Stomach (tissue), 4 donors: ENCODE measurements around the gene ULBP2.
"Not testable (repeated sequence)": the region's sequence is repeated elsewhere in the genome, so short reads cannot be mapped to it uniquely, and the experiment has no call there.

ENCODE experiments used
- EP300 ChIP-seq: sonication (generic); formaldehyde crosslinking; IDR thresholded peaks from one replicate; pipeline ENCODE4 v1.6.1; 2017; ENCODE audit warnings: antibody characterized with exemption
- POLR2A ChIP-seq, 4 donors: fragments of 450-650 bp; IDR thresholded peaks; one replicate each; pipeline ENCODE4 v1.6.1; 2016; ENCODE audit warnings: antibody characterized with exemption in 4 of 4, control low read depth in 2 of 4, mild to moderate bottlenecking in 1 of 4, moderate library complexity in 1 of 4
- TF ChIP-seq, protein P1 (sequence below), 7 experiments: fragments of 450-650 bp in 4 of 7; fragments of 200-600 bp in 3 of 7; sonication (generic) in 3 of 7; IDR thresholded peaks; one replicate each; pipeline ENCODE4 v1.5.1; 2016 to 2019; ENCODE audit warnings: antibody characterized with exemption in 7 of 7, control low read depth in 2 of 7, mild to moderate bottlenecking in 1 of 7

- TF ChIP-seq, protein P1, sequence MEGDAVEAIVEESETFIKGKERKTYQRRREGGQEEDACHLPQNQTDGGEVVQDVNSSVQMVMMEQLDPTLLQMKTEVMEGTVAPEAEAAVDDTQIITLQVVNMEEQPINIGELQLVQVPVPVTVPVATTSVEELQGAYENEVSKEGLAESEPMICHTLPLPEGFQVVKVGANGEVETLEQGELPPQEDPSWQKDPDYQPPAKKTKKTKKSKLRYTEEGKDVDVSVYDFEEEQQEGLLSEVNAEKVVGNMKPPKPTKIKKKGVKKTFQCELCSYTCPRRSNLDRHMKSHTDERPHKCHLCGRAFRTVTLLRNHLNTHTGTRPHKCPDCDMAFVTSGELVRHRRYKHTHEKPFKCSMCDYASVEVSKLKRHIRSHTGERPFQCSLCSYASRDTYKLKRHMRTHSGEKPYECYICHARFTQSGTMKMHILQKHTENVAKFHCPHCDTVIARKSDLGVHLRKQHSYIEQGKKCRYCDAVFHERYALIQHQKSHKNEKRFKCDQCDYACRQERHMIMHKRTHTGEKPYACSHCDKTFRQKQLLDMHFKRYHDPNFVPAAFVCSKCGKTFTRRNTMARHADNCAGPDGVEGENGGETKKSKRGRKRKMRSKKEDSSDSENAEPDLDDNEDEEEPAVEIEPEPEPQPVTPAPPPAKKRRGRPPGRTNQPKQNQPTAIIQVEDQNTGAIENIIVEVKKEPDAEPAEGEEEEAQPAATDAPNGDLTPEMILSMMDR (IDR thresholded peaks at IDR 0.05) = not testable (repeated sequence)
- not testable (repeated sequence) for TF ChIP-seq POLR2A (IDR thresholded peaks at IDR 0.05); EP300
Measured at GRCh38 chr6:149919126-149919833, 22.5 kb upstream of the ULBP2 start.
